Measurements from ENCODE around the gene B4GAT1.

DNA sequence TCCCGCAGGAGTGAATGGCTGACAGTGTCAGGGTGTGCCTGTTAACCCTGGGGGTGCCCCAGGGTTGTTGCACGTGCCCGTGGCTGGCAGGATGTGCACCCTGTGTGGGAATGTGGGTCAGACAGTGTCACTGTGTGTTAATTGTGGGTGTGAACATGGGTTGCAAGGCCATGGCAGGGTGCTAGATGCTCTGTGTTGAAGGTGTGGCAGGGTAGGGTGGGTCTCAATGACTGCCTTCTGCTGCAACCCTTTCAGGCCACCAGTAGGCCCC, 19.5 kb downstream of the B4GAT1 start:
- TF ChIP-seq TAF1 (IDR thresholded peaks at IDR 0.05; ENCODE audit: borderline replicate concordance, low read depth, low read length) (no peak), POLR2A (IDR thresholded peaks at IDR 0.05; ENCODE audit: low read depth, low read length) (no peak), POLR2AphosphoS5 (IDR thresholded peaks at IDR 0.05; ENCODE audit: low read depth, low read length) (no peak)

Data from GM12892 (cell line).